HEK293 (cell line): ENCODE results near the gene SHC4.

Experiments
- CTCF ChIA-PET: fragments of 350-600 bp; formaldehyde crosslinking; extraction: SDS; loops from one replicate; lab custom pipeline; 2021; ENCODE audit warnings: antibody characterized with exemption; lab: Yijun Ruan, JAX
- POLR2A ChIA-PET: fragments of 300-600 bp; formaldehyde crosslinking; extraction: SDS; loops from one replicate; lab custom pipeline; 2020; ENCODE audit warnings: antibody characterized with exemption, inconsistent platforms; lab: Yijun Ruan, JAX
- H3K27ac ChIP-seq: fragments of 200-500 bp; sonication (Bioruptor generic); 2 replicates; pipeline ENCODE4 v1.5.1; 2014; ENCODE audit warnings: low read depth, low read length, control low read depth, inconsistent platforms; ENCODE audit errors: extremely low read depth
- H3K36me3 ChIP-seq, 2 experiments: fragments of 200-500 bp in 1 of 2; sonication (Bioruptor generic) in 1 of 2; 1 replicate in 1 of 2; 2 replicates in 1 of 2; pipeline ENCODE4 v1.5.1; 2014 to 2017; ENCODE audit warnings: inconsistent platforms in 2 of 2, low read length in 2 of 2; ENCODE audit not compliant: control insufficient read depth in 2 of 2, insufficient read depth in 1 of 2
- H3K4me1 ChIP-seq: fragments of 200-500 bp; sonication (Bioruptor generic); 2 replicates; pipeline ENCODE4 v1.5.1; 2014; ENCODE audit warnings: mild to moderate bottlenecking, low read length, inconsistent platforms; ENCODE audit not compliant: control insufficient read depth, insufficient read depth
- H3K4me3 ChIP-seq: 2 replicates; pipeline ENCODE4 v1.5.1; 2011; ENCODE audit warnings: low read depth, mild to moderate bottlenecking, control low read depth, low read length, moderate library complexity
- H3K9me3 ChIP-seq: fragments of 200-500 bp; sonication (Bioruptor generic); 2 replicates; pipeline ENCODE4 v1.5.1; 2014; ENCODE audit warnings: low read depth, low read length, inconsistent platforms; ENCODE audit not compliant: control insufficient read depth, insufficient read depth
- BCL6B ChIP-seq: fragments of 450-650 bp; formaldehyde crosslinking; IDR thresholded peaks from 2 replicates; pipeline ENCODE4 v1.5.1; 2017; ENCODE audit warnings: missing biosample characterization, missing genetic modification characterization
- FEZF1 ChIP-seq: fragments of 450-650 bp; formaldehyde crosslinking; IDR thresholded peaks from 2 replicates; pipeline ENCODE4 v1.5.1; 2016; ENCODE audit warnings: missing biosample characterization, missing genetic modification characterization
- GLIS1 ChIP-seq: fragments of 450-650 bp; formaldehyde crosslinking; IDR thresholded peaks from 2 replicates; pipeline ENCODE4 v1.5.1; 2016; ENCODE audit warnings: missing biosample characterization, missing genetic modification characterization
- GLIS2 ChIP-seq: fragments of 450-650 bp; formaldehyde crosslinking; IDR thresholded peaks from 2 replicates; pipeline ENCODE4 v1.5.1; 2016; ENCODE audit warnings: missing biosample characterization, missing genetic modification characterization
- INSM2 ChIP-seq: fragments of 450-650 bp; formaldehyde crosslinking; IDR thresholded peaks from 2 replicates; pipeline ENCODE4 v1.5.1; 2016; ENCODE audit warnings: missing biosample characterization, missing genetic modification characterization
- OSR2 ChIP-seq: fragments of 450-650 bp; formaldehyde crosslinking; IDR thresholded peaks from 2 replicates; pipeline ENCODE4 v1.5.1; 2016; ENCODE audit warnings: missing biosample characterization, missing genetic modification characterization
- TSHZ1 ChIP-seq: fragments of 450-650 bp; formaldehyde crosslinking; IDR thresholded peaks from 2 replicates; pipeline ENCODE4 v1.5.1; 2016; ENCODE audit warnings: missing biosample characterization, missing genetic modification characterization, borderline replicate concordance
- WT1 ChIP-seq: fragments of 450-650 bp; formaldehyde crosslinking; IDR thresholded peaks from 2 replicates; pipeline ENCODE4 v1.5.1; 2016; ENCODE audit warnings: missing biosample characterization, missing genetic modification characterization
- ZBTB48 ChIP-seq: fragments of 450-650 bp; formaldehyde crosslinking; IDR thresholded peaks from 2 replicates; pipeline ENCODE4 v1.5.1; 2016; ENCODE audit warnings: missing biosample characterization, missing genetic modification characterization
- ZEB2 ChIP-seq: fragments of 450-650 bp; formaldehyde crosslinking; IDR thresholded peaks from 2 replicates; pipeline ENCODE4 v1.5.1; 2016; ENCODE audit warnings: missing biosample characterization, missing genetic modification characterization
- ZNF114 ChIP-seq: fragments of 450-650 bp; formaldehyde crosslinking; IDR thresholded peaks from 2 replicates; pipeline ENCODE4 v1.5.0; 2017; ENCODE audit warnings: missing biosample characterization, missing genetic modification characterization
- ZNF132 ChIP-seq: fragments of 450-650 bp; formaldehyde crosslinking; IDR thresholded peaks from 2 replicates; pipeline ENCODE4 v1.5.1; 2017; ENCODE audit warnings: missing biosample characterization, missing genetic modification characterization, borderline replicate concordance
- ZNF2 ChIP-seq: fragments of 450-650 bp; formaldehyde crosslinking; IDR thresholded peaks from 2 replicates; pipeline ENCODE4 v1.5.1; 2016; ENCODE audit warnings: missing biosample characterization, missing genetic modification characterization
- ZNF274 ChIP-seq, 2 experiments: fragments of 200-500 bp in 1 of 2; fragments of 450-650 bp in 1 of 2; sonication (Bioruptor generic) in 1 of 2; formaldehyde crosslinking in 1 of 2; IDR thresholded peaks; 2 replicates each; pipeline versions ENCODE4 v1.5.1 to v1.6.1; 2014 to 2016; ENCODE audit warnings: borderline replicate concordance in 1 of 2, inconsistent platforms in 1 of 2, low read length in 1 of 2, missing biosample characterization in 1 of 2, missing genetic modification characterization in 1 of 2
- ZNF544 ChIP-seq: fragments of 450-650 bp; formaldehyde crosslinking; IDR thresholded peaks from 2 replicates; pipeline ENCODE4 v1.5.0; 2017; ENCODE audit warnings: missing biosample characterization, missing genetic modification characterization
- ZNF580 ChIP-seq: fragments of 450-650 bp; formaldehyde crosslinking; IDR thresholded peaks from 2 replicates; pipeline ENCODE4 v1.5.1; 2016; ENCODE audit warnings: missing biosample characterization, missing genetic modification characterization
- ZNF585B ChIP-seq: fragments of 450-650 bp; formaldehyde crosslinking; IDR thresholded peaks from 2 replicates; pipeline ENCODE4 v1.5.1; 2016; ENCODE audit warnings: missing biosample characterization, missing genetic modification characterization
- ZNF660 ChIP-seq: fragments of 450-650 bp; IDR thresholded peaks from 2 replicates; pipeline ENCODE4 v1.5.1; 2018; ENCODE audit warnings: missing biosample characterization, mild to moderate bottlenecking, missing genetic modification characterization
- ZNF670 ChIP-seq: fragments of 450-650 bp; formaldehyde crosslinking; IDR thresholded peaks from 2 replicates; pipeline ENCODE4 v1.5.1; 2016; ENCODE audit warnings: missing biosample characterization, missing genetic modification characterization, low read depth
- ZNF768 ChIP-seq: fragments of 450-650 bp; formaldehyde crosslinking; IDR thresholded peaks from 2 replicates; pipeline ENCODE4 v1.5.1; 2018; ENCODE audit warnings: missing biosample characterization, mild to moderate bottlenecking, missing genetic modification characterization
- ZNF830 ChIP-seq: fragments of 450-650 bp; IDR thresholded peaks from 2 replicates; pipeline ENCODE4 v1.5.0; 2018; ENCODE audit warnings: missing biosample characterization, missing genetic modification characterization, low read depth, mild to moderate bottlenecking, moderate library complexity
- ZNF843 ChIP-seq: fragments of 450-650 bp; formaldehyde crosslinking; IDR thresholded peaks from 2 replicates; pipeline ENCODE4 v1.5.1; 2016; ENCODE audit warnings: missing biosample characterization, missing genetic modification characterization

Gene SHC4

GRCh38 chr15:48858401-48858800 lies 105.3 kb downstream of the SHC4 start:
- Histone ChIP-seq H3K36me3 (no peaks in the 10 kb centered on the region), H3K4me1 (peaks cover 4% of the 10 kb centered on the region; the same call in 1 of the 2 replicates), H3K4me3 (no peak overlapping the region), H3K27ac (no peak overlapping the region), H3K9me3 (no peaks in the 10 kb centered on the region)
- ChIA-PET POLR2A (no interaction called here), CTCF (interaction anchor here (0.8 to 2.3 kb wide), 2 partner anchors 105 to 564 kb away, joined by 3 to 11 read pairs; partner anchors contain the start of gene SHC4)
- TF ChIP-seq ZBTB48 (peak; percentile 43; the same call in 1 of the 2 replicates), OSR2 (tag by site-specific recombination) (peak; percentile 73), ZNF585B (tag by site-specific recombination) (no peak), WT1 (tag by site-specific recombination) (0 out of 2 replicates have a peak, but pooled peaks have one; percentile 9), ZNF2 (tag by site-specific recombination) (no peak), FEZF1 (peak; percentile 74), ZNF274 (IDR thresholded peaks at IDR 0.05; ENCODE audit: low read length) (no peak), ZNF274 (tag by site-specific recombination; IDR thresholded peaks at IDR 0.05; ENCODE audit: borderline replicate concordance) (no peak), ZNF843 (no peak), ZNF660 (tag by site-specific recombination) (no peak), ZNF114 (tag by site-specific recombination) (no peak), ZNF830 (tag by site-specific recombination) (no peak), GLIS2 (tag by site-specific recombination) (no peak), ZNF580 (tag by site-specific recombination) (no peak), ZNF132 (no peak), ZNF544 (tag by site-specific recombination) (no peak), GLIS1 (tag by site-specific recombination) (no peak), BCL6B (tag by site-specific recombination) (no peak)

GRCh38 chr15:48856942-48857341 lies 106.8 kb downstream of the SHC4 start:
- H3K36me3 ChIP-seq, result no peaks in the 10 kb centered on the region
- H3K9me3 ChIP-seq, result no peaks in the 10 kb centered on the region
- ChIA-PET CTCF (interaction anchor here (0.5 to 1.7 kb wide), 5 partner anchors 289 to 508 kb away, joined by 3 to 5 read pairs (median 4); no protein-coding TSS in a partner anchor), POLR2A (no interaction called here)
- no peak overlapping the region for H3K27ac ChIP-seq
- H3K4me3 ChIP-seq, result no peak overlapping the region
- peaks cover 4% of the 10 kb centered on the region; the same call in 1 of the 2 replicates for H3K4me1 ChIP-seq
- TF ChIP-seq ZEB2 (tag by site-specific recombination) (no peak), ZNF768 (tag by site-specific recombination) (no peak), ZNF670 (no peak), TSHZ1 (tag by site-specific recombination) (no peak), INSM2 (tag by site-specific recombination) (no peak)
